Ovary (tissue), 9 donors: ENCODE results near the gene STXBP1. TPM values are rescaled to one million over a fixed set of nuclear protein-coding genes. Genes with fewer than 3 reads are reported as not detected.
A peak's percentile ranks its signal among the peaks of the same experiment; 100 is the strongest.

Source experiments
- DNase-seq, 5 donors: peaks; one replicate each; pipeline ENCODE4 v3.0.0-alpha.2; 2019 to 2020
- H3K27ac ChIP-seq, 2 donors: fragments of 200-600 bp; one replicate each; pipeline versions ENCODE4 v1.5.1 to v1.8.0; 2019 to 2022
- H3K27me3 ChIP-seq: fragments of 200-600 bp; one replicate; pipeline ENCODE4 v1.8.0; 2022
- H3K36me3 ChIP-seq: fragments of 200-600 bp; sonication (generic); one replicate; pipeline ENCODE4 v1.5.1; 2019
- H3K4me1 ChIP-seq: one replicate; pipeline ENCODE4 v1.8.1; 2013; ENCODE audit warnings: mild to moderate bottlenecking, moderate library complexity; ENCODE audit not compliant: insufficient read depth
- H3K4me3 ChIP-seq: fragments of 200-600 bp; sonication (generic); one replicate; pipeline ENCODE4 v1.5.1; 2017
- H3K9me3 ChIP-seq, 2 donors: fragments of 200-600 bp in 1 of 2; sonication (generic) in 1 of 2; one replicate each; pipeline versions ENCODE4 v1.5.1 to v1.8.1; 2013 to 2019; ENCODE audit warnings: mild to moderate bottlenecking in 1 of 2, moderate library complexity in 1 of 2
- EP300 ChIP-seq: sonication (generic); formaldehyde crosslinking; IDR thresholded peaks from one replicate; pipeline ENCODE4 v1.6.1; 2017; ENCODE audit warnings: antibody characterized with exemption
- POLR2A ChIP-seq: fragments of 450-650 bp; IDR thresholded peaks from one replicate; pipeline ENCODE4 v1.6.1; 2017; ENCODE audit warnings: antibody characterized with exemption, mild to moderate bottlenecking, moderate library complexity
- WGBS, 3 donors: extraction: QIAGEN DNeasy Blood & Tissue Kit in 1 of 3; methylation state at CpG; one replicate each; pipeline versions ENCODE4 v1.1.5 to v1.1.7; 2013 to 2017; 5-methylcytosine and 5-hydroxymethylcytosine counted together
- intact Hi-C, 4 donors: fragments of 100-400 bp; cut with DNase I; formaldehyde crosslinking; loops; one replicate each; pipeline versions ENCODE4 v1.11.0 to v1.15.1; 2022 to 2023
- polyA plus RNA-seq, 2 donors: library from polyadenylated mRNA; stranded (reverse); fragments of 200-250 nt in 1 of 2; fragments of 350-450 nt in 1 of 2; fragmentation: Illumina TruSeq in 1 of 2; extraction: RNeasy Lipid Tissue Mini Kit (QIAGEN cat#74804) in 1 of 2; gene quantifications; one replicate each; pipeline ENCODE4 v1.2.3, GENCODE V29; 2013 to 2014
- total RNA-seq, 7 donors: library from RNA; depleted of rRNA in 2 of 7; stranded (reverse); fragments of >200 nt in 2 of 7; fragmentation: NEBNext Ultra II Directional in 3 of 7; extraction: Animal tissue kit (Norgen Biotek cat#: 25700) in 3 of 7; gene quantifications; one replicate each; pipeline versions ENCODE4 v1.1.0 to v1.2.4, GENCODE V29; 2016 to 2023
- TF ChIP-seq, protein P1 (sequence below), 3 donors: fragments of 450-650 bp in 2 of 3; fragments of 200-600 bp in 1 of 3; IDR thresholded peaks; one replicate each; pipeline versions ENCODE4 v1.5.1 to v1.8.0; 2016 to 2022; ENCODE audit warnings: antibody characterized with exemption in 3 of 3, mild to moderate bottlenecking in 1 of 3
- donor health status: DM: no; HTN: no; CAD: no; lungs with moderate emphysema.
- donor health status: DM: no; HTN: no; CAD: no.
- donor health status: Bipolar disorder and iron deficiency.
- donor health status: DM: yes; HTN: yes; CAD: no.
- donor health status: DM: no; HTN: no; CAD: no.
- donor health status: DM: yes; HTN: yes; CAD: no.

The STXBP1 gene
- total and polyA plus RNA-seq, 9 donors = 18.8 to 102 (median 75.7) TPM

DNA sequence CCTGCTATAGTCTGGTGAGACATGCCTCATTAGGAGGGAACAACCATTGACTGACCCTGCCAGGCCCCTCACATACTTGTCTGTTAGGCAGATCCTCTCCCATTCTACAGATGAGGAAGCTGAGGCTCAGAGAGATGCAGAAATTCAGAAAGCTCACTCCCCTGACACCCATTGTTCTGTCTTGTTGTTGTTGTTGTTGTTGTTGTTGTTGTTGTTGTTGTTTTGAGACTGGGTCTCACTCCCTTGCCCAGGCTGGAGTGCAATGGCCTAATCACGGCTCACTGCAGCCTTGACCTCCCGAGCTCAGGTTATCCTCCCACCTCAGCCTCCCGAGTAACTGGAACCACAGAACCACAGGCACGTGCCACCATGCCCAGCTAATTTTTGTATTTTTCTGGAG, 81.6 kb downstream of the STXBP1 start:
- Histone ChIP-seq H3K27me3 (no peaks in the 10 kb centered on the region), H3K9me3 (no peaks in the 10 kb centered on the region), H3K36me3 (no peaks in the 10 kb centered on the region), H3K4me1 (peaks cover 4% of the 10 kb centered on the region), H3K4me3 (no peak overlapping the region), H3K27ac (no peak overlapping the region)
- DNase-seq = no peak
- 52 to 72% (median 53%) methylated on average over 4 of the region's 4 CpGs for WGBS, 3 donors
- TF ChIP-seq POLR2A (no peak), EP300 (no peak)
- TF ChIP-seq, protein P1, sequence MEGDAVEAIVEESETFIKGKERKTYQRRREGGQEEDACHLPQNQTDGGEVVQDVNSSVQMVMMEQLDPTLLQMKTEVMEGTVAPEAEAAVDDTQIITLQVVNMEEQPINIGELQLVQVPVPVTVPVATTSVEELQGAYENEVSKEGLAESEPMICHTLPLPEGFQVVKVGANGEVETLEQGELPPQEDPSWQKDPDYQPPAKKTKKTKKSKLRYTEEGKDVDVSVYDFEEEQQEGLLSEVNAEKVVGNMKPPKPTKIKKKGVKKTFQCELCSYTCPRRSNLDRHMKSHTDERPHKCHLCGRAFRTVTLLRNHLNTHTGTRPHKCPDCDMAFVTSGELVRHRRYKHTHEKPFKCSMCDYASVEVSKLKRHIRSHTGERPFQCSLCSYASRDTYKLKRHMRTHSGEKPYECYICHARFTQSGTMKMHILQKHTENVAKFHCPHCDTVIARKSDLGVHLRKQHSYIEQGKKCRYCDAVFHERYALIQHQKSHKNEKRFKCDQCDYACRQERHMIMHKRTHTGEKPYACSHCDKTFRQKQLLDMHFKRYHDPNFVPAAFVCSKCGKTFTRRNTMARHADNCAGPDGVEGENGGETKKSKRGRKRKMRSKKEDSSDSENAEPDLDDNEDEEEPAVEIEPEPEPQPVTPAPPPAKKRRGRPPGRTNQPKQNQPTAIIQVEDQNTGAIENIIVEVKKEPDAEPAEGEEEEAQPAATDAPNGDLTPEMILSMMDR (IDR thresholded peaks at IDR 0.05) = no peak
- intact Hi-C loops = no loop called here

DNA sequence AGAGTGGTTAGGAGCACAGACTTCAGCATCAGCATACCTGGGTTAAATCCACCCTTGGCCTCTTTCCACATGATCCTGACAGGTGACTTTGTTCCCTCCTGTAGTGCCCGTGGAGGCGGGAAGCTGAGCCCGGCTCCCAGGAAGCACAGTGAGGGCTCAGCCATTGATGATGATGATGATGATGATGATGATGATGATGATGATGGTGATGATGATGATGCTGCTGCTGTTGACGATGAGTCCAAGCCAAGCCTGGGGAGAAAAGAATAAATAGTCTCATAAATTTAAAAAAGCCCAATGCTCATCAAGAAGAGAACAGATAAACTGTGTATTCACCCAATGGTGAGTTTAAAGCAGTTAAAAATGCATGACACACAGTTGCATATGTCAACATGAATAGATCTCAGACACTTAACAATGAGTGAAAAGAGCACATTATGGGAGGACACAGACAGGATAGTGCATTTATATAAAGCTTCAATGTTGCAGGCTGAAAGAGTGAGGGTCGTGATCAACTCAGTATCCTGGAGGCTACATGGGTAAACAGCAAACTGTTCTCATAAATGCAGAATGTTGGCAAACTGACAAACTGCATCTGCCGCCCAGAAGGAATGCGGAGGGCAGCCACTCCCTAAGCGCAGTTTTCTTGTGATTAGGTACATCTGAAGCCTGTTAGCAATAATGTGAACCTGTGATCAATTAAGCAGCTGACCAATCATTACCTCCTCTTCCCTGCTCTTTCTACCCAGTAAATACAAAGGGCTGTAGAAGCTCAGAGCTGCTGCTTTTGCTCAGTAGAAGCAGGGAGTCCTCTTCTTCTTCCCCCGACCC, 83.0 kb downstream of the STXBP1 start:
- H3K9me3 ChIP-seq = no peaks in the 10 kb centered on the region
- intact Hi-C loops = no loop called here
- TF ChIP-seq EP300 (no peak), POLR2A (no peak)
- TF ChIP-seq, protein P1 (IDR thresholded peaks at IDR 0.05) = no peak
- 43 to 49% (median 44%) methylated on average over 9 of the region's 9 CpGs for WGBS, 3 donors
- H3K4me3 ChIP-seq = no peak overlapping the region
- peaks cover 4% of the 10 kb centered on the region for H3K4me1 ChIP-seq
- no peak for DNase-seq
- H3K27ac ChIP-seq = peak overlapping the region in 1 of 2 donors; percentile 21
- no peaks in the 10 kb centered on the region for H3K27me3 ChIP-seq
- no peaks in the 10 kb centered on the region for H3K36me3 ChIP-seq

DNA sequence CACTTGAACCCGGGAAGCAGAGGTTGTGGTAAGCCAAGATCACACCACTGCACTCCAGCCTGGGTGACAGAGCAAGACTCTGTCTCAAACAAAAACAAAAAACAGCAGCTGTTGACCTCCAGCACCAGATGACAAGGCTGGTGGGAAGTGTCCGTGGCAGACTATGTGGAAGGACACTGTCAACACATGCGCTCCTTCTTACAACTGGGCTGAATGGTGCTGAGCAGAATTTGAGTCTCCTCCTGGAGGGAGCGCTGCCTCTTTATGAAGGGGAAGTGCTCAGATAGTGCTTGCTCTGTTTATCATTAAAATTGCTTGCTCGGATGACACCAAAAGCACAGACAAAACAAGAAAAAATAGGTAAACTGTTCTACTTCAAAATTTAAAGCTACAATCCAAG, 85.5 kb downstream of the STXBP1 start:
- WGBS, 3 donors = 45 to 65% (median 53%) methylated on average over 5 of the region's 5 CpGs
- Histone ChIP-seq H3K27me3 (no peaks in the 10 kb centered on the region), H3K9me3 (no peaks in the 10 kb centered on the region), H3K4me3 (no peak overlapping the region), H3K27ac (no peak overlapping the region), H3K36me3 (no peaks in the 10 kb centered on the region), H3K4me1 (peaks cover 4% of the 10 kb centered on the region)
- intact Hi-C loops = no loop called here
- TF ChIP-seq POLR2A = no peak
- no peak for TF ChIP-seq EP300
- TF ChIP-seq, protein P1 (IDR thresholded peaks at IDR 0.05) = no peak
- no peak for DNase-seq

DNA sequence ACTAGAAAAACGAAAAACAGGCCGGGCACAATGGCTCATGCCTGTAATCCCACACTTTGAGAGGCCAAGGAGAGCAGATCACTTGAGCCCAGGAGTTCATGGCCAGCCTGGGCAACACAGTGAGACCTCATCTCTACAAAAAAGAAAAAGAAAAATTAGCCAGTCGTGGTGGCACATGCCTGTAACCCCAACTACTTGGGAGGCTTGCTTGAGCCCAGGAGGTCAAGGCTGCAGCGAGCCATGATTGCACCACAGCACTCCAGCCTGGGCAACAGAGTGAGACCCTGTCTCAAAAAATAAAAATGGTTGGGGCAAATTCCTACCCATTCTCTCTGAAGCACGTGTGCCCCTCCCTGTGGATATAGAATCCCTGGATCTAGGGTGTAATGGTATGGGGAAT, 86.3 kb downstream of the STXBP1 start:
- Histone ChIP-seq H3K27ac (no peak overlapping the region), H3K4me3 (no peak overlapping the region), H3K27me3 (no peaks in the 10 kb centered on the region), H3K4me1 (peaks cover 4% of the 10 kb centered on the region), H3K36me3 (no peaks in the 10 kb centered on the region), H3K9me3 (no peaks in the 10 kb centered on the region)
- no peak for DNase-seq
- intact Hi-C loops = no loop called here
- TF ChIP-seq, protein P1 (IDR thresholded peaks at IDR 0.05) = no peak
- TF ChIP-seq POLR2A (no peak), EP300 (no peak)
- 79 to 91% (median 89%) methylated on average over 5 of the region's 5 CpGs for WGBS, 3 donors
